AG04450 (cell line): ENCODE measurements around the gene NTNG1. TPM values are rescaled to one million over a fixed set of nuclear protein-coding genes. Genes with fewer than 3 reads are reported as not detected.

ENCODE experiments used
- CTCF ChIA-PET: fragments of 300-600, 350-600 bp; formaldehyde crosslinking; extraction: SDS; loops from one replicate; lab custom pipeline; 2022; ENCODE audit warnings: antibody characterized with exemption, inconsistent platforms; lab: Charles Lee
- POLR2A ChIA-PET: fragments of 350-600 bp; formaldehyde crosslinking; extraction: SDS; loops from one replicate; lab custom pipeline; 2021; ENCODE audit warnings: antibody characterized with exemption, inconsistent platforms; lab: Yijun Ruan, JAX
- DNase-seq: peaks from one replicate; pipeline ENCODE4 v3.0.0-alpha.2; 2011; ENCODE audit warnings: low read depth, low spot score
- H3K27ac ChIP-seq: one replicate; pipeline ENCODE4 v1.5.1; 2012; ENCODE audit warnings: low read depth, low read length, control low read depth
- H3K27me3 ChIP-seq: one replicate; pipeline ENCODE4 v1.6.0; 2012; ENCODE audit warnings: low read length; ENCODE audit not compliant: control insufficient read depth, insufficient read depth
- H3K4me3 ChIP-seq: 2 replicates; pipeline ENCODE4 v1.5.1; 2011; ENCODE audit warnings: mild to moderate bottlenecking, low read depth, low read length, control low read depth
- H3K9me3 ChIP-seq: 2 replicates; pipeline ENCODE4 v1.5.1; 2012; ENCODE audit warnings: low read length; ENCODE audit not compliant: control insufficient read depth, insufficient read depth
- polyA plus RNA-seq: library from polyadenylated mRNA; depleted of rRNA; stranded (reverse); fragments of >200 nt; gene quantifications from 2 replicates; pipeline ENCODE4 v1.2.3, GENCODE V29; 2011
- TF ChIP-seq, protein P1 (sequence below): IDR thresholded peaks from 2 replicates; pipeline ENCODE4 v1.5.1; 2011; ENCODE audit warnings: low read depth, low read length, control low read depth, inconsistent platforms

NTNG1 gene
- polyA plus RNA-seq, 1 experiment, result 0.32 TPM

- no peak for DNase-seq
- no peaks in the 10 kb centered on the region for H3K27me3 ChIP-seq
- no peak overlapping the region for H3K4me3 ChIP-seq
- no peaks in the 10 kb centered on the region for H3K9me3 ChIP-seq
- CTCF ChIA-PET, result no interaction called here
- TF ChIP-seq, protein P1, sequence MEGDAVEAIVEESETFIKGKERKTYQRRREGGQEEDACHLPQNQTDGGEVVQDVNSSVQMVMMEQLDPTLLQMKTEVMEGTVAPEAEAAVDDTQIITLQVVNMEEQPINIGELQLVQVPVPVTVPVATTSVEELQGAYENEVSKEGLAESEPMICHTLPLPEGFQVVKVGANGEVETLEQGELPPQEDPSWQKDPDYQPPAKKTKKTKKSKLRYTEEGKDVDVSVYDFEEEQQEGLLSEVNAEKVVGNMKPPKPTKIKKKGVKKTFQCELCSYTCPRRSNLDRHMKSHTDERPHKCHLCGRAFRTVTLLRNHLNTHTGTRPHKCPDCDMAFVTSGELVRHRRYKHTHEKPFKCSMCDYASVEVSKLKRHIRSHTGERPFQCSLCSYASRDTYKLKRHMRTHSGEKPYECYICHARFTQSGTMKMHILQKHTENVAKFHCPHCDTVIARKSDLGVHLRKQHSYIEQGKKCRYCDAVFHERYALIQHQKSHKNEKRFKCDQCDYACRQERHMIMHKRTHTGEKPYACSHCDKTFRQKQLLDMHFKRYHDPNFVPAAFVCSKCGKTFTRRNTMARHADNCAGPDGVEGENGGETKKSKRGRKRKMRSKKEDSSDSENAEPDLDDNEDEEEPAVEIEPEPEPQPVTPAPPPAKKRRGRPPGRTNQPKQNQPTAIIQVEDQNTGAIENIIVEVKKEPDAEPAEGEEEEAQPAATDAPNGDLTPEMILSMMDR, result no peak
- POLR2A ChIA-PET, result no interaction called here
- H3K27ac ChIP-seq, result no peak overlapping the region
These were observed 374.9 kb downstream of the NTNG1 start for GRCh38 chr1:107515702-107516101.

- ChIA-PET CTCF (no interaction called here), POLR2A (no interaction called here)
- Histone ChIP-seq H3K9me3 (no peaks in the 10 kb centered on the region), H3K27me3 (no peaks in the 10 kb centered on the region), H3K27ac (no peak overlapping the region), H3K4me3 (no peak overlapping the region)
- TF ChIP-seq, protein P1, result no peak
- no peak for DNase-seq
These were observed 382.2 kb downstream of the NTNG1 start for GRCh38 chr1:107523061-107523460.

GRCh38 chr1:107523736-107524135, 382.9 kb downstream of the NTNG1 start:
- H3K27ac ChIP-seq, result no peak overlapping the region
- ChIA-PET POLR2A (no interaction called here), CTCF (no interaction called here)
- TF ChIP-seq, protein P1, result no peak
- no peaks in the 10 kb centered on the region for H3K27me3 ChIP-seq
- no peaks in the 10 kb centered on the region for H3K9me3 ChIP-seq
- no peak for DNase-seq
- no peak overlapping the region for H3K4me3 ChIP-seq

GRCh38 chr1:107524301-107524700, 383.5 kb downstream of the NTNG1 start:
- Histone ChIP-seq H3K27me3 (no peaks in the 10 kb centered on the region), H3K9me3 (no peaks in the 10 kb centered on the region), H3K4me3 (no peak overlapping the region), H3K27ac (no peak overlapping the region)
- DNase-seq, result no peak
- TF ChIP-seq, protein P1, result no peak
- ChIA-PET CTCF (no interaction called here), POLR2A (no interaction called here)

DNA sequence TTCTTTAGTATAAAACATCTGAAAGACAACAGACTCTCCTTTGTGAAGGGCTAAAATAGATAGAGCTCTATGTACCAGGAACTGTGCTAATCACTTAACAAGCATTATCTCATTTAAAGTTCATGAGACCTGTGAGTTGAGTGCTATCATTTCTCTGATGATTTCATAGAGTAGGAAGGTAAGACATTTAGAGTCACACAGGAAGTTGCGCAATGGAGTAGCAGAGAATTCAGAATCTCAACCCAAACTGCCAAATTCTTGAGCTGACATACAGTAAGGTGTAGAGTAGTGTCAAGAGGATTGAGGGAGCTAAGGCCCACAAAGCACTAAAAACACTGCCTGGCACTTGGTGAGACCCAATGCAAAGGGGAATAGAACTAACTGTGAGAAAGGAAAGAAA, 384.3 kb downstream of the NTNG1 start:
- ChIA-PET CTCF (no interaction called here), POLR2A (no interaction called here)
- no peaks in the 10 kb centered on the region for H3K9me3 ChIP-seq
- no peaks in the 10 kb centered on the region for H3K27me3 ChIP-seq
- TF ChIP-seq, protein P1, result no peak
- no peak overlapping the region for H3K27ac ChIP-seq
- H3K4me3 ChIP-seq, result no peak overlapping the region
- no peak for DNase-seq
